ENCODE results near the gene HNRNPUL1. TPM values are rescaled to one million over a fixed set of nuclear protein-coding genes. Genes with fewer than 3 reads are reported as not detected.

HNRNPUL1 gene
- total and polyA plus RNA-seq, 2 donors (not counting 3 experiments of a cell fraction or from before 2014, with no cell fraction given): 83.2 to 261 TPM

DNA sequence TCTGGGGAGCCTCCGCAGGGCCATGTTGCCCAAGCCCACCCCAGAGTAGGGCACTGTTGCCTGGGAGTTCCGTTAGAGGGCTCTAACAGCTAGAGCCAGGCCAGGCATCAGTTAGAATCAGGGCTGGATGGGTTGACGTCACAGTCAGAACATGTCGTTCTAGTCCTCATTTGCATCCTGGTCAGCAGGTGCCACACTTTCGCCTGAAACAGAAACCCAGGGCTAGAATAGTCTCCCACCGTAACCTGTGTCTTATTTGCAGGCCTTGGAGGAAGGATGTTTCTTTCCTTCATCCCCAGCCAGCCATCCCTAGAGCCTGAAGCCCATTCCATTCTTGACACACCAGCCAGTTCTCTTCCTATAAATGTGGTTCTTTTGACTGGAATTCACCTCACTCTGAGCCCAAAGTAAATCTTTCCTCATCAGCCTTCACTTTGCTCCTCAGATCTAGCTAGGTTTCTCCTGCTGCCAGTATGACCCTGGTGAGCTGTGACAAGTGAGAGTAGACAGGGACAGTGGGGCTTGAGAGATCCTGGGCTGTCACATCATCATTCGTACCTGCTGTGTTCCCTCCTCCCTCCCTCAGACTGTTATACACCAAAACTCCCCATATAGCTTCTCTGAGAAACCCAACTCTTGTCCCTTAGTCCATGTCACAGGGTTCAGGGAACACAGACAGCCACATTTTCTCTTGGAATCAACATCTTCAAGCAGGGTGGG is 33.6 kb downstream of the HNRNPUL1 start:
- BruUV-seq (replicated peaks): no TSS peak
- no peaks in the 10 kb centered on the region for H3K4me1 ChIP-seq (ENCODE audit: control insufficient read depth, extremely low read depth, insufficient read depth, low read length)
- H3K4me3 ChIP-seq (replicated peaks in 1 of 3; ENCODE audit: insufficient read depth in 1 of 3, low read depth in 1 of 3, low read length in 3 of 3): no peak overlapping the region
- no peak overlapping the region for H2AFZ ChIP-seq (ENCODE audit: low read depth, low read length)
- H3K27ac ChIP-seq (ENCODE audit: insufficient read depth, low read depth, low read length): peak overlapping the region; percentile 45
- DNase-seq (ENCODE audit: low read depth, low spot score) (no peak), FAIRE-seq (no peak)
- intact Hi-C loops (cut with micrococcal nuclease) (no loop called here), dilution Hi-C loops (cut with MboI; ENCODE audit: extremely low pct_ligation_motif_present, low sequenced_read_pairs) (no loop called here)
- no peaks in the 10 kb centered on the region for H3K27me3 ChIP-seq (ENCODE audit: control insufficient read depth in 2 of 2, insufficient read depth in 2 of 2, low read length in 2 of 2)
- H3K4me2 ChIP-seq (ENCODE audit: insufficient read depth, low read length): no peak overlapping the region
- ChIA-PET CTCF (interaction anchor here (1.6 to 3.7 kb wide), 2 partner anchors 11 to 94 kb away, joined by 5 to 20 read pairs; partner anchors contain the start of gene CCDC97), POLR2A (no interaction called here)
- H3K9ac ChIP-seq (replicated peaks; ENCODE audit: extremely low read depth, insufficient read depth, low read length): no peak overlapping the region
- H3K36me3 ChIP-seq (ENCODE audit: control insufficient read depth in 2 of 2, extremely low read depth in 1 of 2, insufficient read depth in 2 of 2, low read length in 2 of 2): peaks cover 54 to 78% of the 10 kb centered on the region in 2 experiments
- no peak for TF ChIP-seq JUN (IDR thresholded peaks at IDR 0.05; ENCODE audit: borderline replicate concordance, insufficient read depth, insufficient read length, low read depth)
- TF ChIP-seq EZH2 (IDR thresholded peaks at IDR 0.05; ENCODE audit: borderline replicate concordance, low read depth, low read length, severe bottlenecking): no peak
- no peak for TF ChIP-seq GATA2 (IDR thresholded peaks at IDR 0.05; ENCODE audit: insufficient read depth, insufficient read length, low read depth, low read length)
- no peak for TF ChIP-seq FOS (IDR thresholded peaks at IDR 0.05; ENCODE audit: borderline replicate concordance, insufficient read depth, low read length)
- no peak for TF ChIP-seq POLR2AphosphoS5 (IDR thresholded peaks at IDR 0.05; ENCODE audit: insufficient read depth, low read depth, low read length)
- TF ChIP-seq, protein P1, sequence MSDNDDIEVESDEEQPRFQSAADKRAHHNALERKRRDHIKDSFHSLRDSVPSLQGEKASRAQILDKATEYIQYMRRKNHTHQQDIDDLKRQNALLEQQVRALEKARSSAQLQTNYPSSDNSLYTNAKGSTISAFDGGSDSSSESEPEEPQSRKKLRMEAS (IDR thresholded peaks at IDR 0.05; ENCODE audit: insufficient read depth, insufficient read length): no peak
- TF ChIP-seq, protein P2, sequence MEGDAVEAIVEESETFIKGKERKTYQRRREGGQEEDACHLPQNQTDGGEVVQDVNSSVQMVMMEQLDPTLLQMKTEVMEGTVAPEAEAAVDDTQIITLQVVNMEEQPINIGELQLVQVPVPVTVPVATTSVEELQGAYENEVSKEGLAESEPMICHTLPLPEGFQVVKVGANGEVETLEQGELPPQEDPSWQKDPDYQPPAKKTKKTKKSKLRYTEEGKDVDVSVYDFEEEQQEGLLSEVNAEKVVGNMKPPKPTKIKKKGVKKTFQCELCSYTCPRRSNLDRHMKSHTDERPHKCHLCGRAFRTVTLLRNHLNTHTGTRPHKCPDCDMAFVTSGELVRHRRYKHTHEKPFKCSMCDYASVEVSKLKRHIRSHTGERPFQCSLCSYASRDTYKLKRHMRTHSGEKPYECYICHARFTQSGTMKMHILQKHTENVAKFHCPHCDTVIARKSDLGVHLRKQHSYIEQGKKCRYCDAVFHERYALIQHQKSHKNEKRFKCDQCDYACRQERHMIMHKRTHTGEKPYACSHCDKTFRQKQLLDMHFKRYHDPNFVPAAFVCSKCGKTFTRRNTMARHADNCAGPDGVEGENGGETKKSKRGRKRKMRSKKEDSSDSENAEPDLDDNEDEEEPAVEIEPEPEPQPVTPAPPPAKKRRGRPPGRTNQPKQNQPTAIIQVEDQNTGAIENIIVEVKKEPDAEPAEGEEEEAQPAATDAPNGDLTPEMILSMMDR (IDR thresholded peaks at IDR 0.05; ENCODE audit: extremely low read depth in 1 of 2, insufficient read depth in 1 of 2, low read depth in 1 of 2, low read length in 2 of 2): no peak
- TF ChIP-seq POLR2A (IDR thresholded peaks at IDR 0.05; ENCODE audit: low read depth, low read length): no peak
- no peak for TF ChIP-seq MYC (IDR thresholded peaks at IDR 0.05; ENCODE audit: low read depth, low read length)
- H3K9me1 ChIP-seq (replicated peaks; ENCODE audit: control insufficient read depth, extremely low read depth, insufficient read depth, low read length): no peaks in the 10 kb centered on the region
- no peaks in the 10 kb centered on the region for H4K20me1 ChIP-seq (replicated peaks; ENCODE audit: control insufficient read depth, extremely low read depth, insufficient read depth, low read length)
- peaks cover 4% of the 10 kb centered on the region for H3K79me2 ChIP-seq (ENCODE audit: control insufficient read depth, insufficient read depth, low read length)
- H3K9me3 ChIP-seq (replicated peaks; ENCODE audit: control insufficient read depth, insufficient read depth, low read length): no peaks in the 10 kb centered on the region

Data from endothelial cell of umbilical vein (primary cell).